Aorta (tissue), 5 donors: ENCODE measurements around the gene HAND2. TPM values are rescaled to one million over a fixed set of nuclear protein-coding genes. Genes with fewer than 3 reads are reported as not detected.

Experiments
- ATAC-seq: fragments of 200-7000 bp; cut with Tn5 transposase; one replicate; pipeline ENCODE4 v1.9.1; 2022; ENCODE audit warnings: moderate library complexity; ENCODE audit not compliant: low FRiP score
- DNase-seq, 2 donors: peaks; one replicate each; pipeline ENCODE4 v3.0.0-alpha.2; 2020
- H3K27ac ChIP-seq, 2 donors: one replicate each; pipeline ENCODE4 v1.5.1; 2013; ENCODE audit warnings: low read length in 2 of 2, mild to moderate bottlenecking in 2 of 2, moderate library complexity in 2 of 2, control low read depth in 1 of 2, inconsistent platforms in 1 of 2, low read depth in 1 of 2
- H3K27me3 ChIP-seq, 2 donors: one replicate each; pipeline ENCODE4 v1.6.1; 2013; ENCODE audit warnings: control low read depth in 1 of 2, low read length in 1 of 2, mild to moderate bottlenecking in 1 of 2, moderate library complexity in 1 of 2; ENCODE audit not compliant: insufficient read depth in 2 of 2, control insufficient read depth in 1 of 2
- H3K36me3 ChIP-seq, 2 donors: one replicate each; pipeline ENCODE4 v1.6.1; 2013; ENCODE audit warnings: control low read depth in 1 of 2, low read length in 1 of 2, mild to moderate bottlenecking in 1 of 2; ENCODE audit not compliant: insufficient read depth in 2 of 2, control insufficient read depth in 1 of 2
- H3K4me1 ChIP-seq, 2 donors: one replicate each; pipeline ENCODE4 v1.6.1; 2013; ENCODE audit warnings: low read length in 2 of 2, control low read depth in 1 of 2, mild to moderate bottlenecking in 1 of 2, moderate library complexity in 1 of 2; ENCODE audit not compliant: insufficient read depth in 2 of 2, control insufficient read depth in 1 of 2
- H3K4me3 ChIP-seq, 2 donors: one replicate each; pipeline ENCODE4 v1.5.1; 2013; ENCODE audit warnings: low read length in 2 of 2, control low read depth in 1 of 2, mild to moderate bottlenecking in 1 of 2
- H3K9me3 ChIP-seq: one replicate; pipeline ENCODE4 v1.6.1; 2013; ENCODE audit warnings: mild to moderate bottlenecking, low read length; ENCODE audit not compliant: control insufficient read depth
- WGBS, 2 donors: extraction: QIAGEN DNeasy Blood & Tissue Kit; methylation state at CpG; one replicate each; pipeline ENCODE4 v1.1.7; 2013; 5-methylcytosine and 5-hydroxymethylcytosine counted together
- intact Hi-C, 2 donors: fragments of 100-400 bp; cut with DNase I; formaldehyde crosslinking; loops; one replicate each; pipeline versions ENCODE4 v1.14.2 to v1.15.0; 2022
- polyA plus RNA-seq, 2 donors: library from polyadenylated mRNA; stranded (reverse); fragments of 200-250 nt; gene quantifications; one replicate each; pipeline ENCODE4 v1.2.3, GENCODE V29; 2013
- total RNA-seq, 2 donors: library from RNA; stranded (reverse); fragmentation: NEBNext Ultra II Directional; extraction: Animal tissue kit (Norgen Biotek cat#: 25700); gene quantifications; one replicate each; pipeline ENCODE4 v1.2.1, GENCODE V29; 2021
- donor health status: healthy with polysubstance abuse.
- donor health status: Bipolar disorder and iron deficiency.
- donor health status: DM: no; HTN: no; CAD: no.
- donor health status: DM: no; HTN: no; CAD: no.
- donor health status: DM: yes; HTN: yes; CAD: no.

HAND2 gene
- total and polyA plus RNA-seq, 4 donors: 5.2 to 36.7 (median 18.3) TPM

DNA sequence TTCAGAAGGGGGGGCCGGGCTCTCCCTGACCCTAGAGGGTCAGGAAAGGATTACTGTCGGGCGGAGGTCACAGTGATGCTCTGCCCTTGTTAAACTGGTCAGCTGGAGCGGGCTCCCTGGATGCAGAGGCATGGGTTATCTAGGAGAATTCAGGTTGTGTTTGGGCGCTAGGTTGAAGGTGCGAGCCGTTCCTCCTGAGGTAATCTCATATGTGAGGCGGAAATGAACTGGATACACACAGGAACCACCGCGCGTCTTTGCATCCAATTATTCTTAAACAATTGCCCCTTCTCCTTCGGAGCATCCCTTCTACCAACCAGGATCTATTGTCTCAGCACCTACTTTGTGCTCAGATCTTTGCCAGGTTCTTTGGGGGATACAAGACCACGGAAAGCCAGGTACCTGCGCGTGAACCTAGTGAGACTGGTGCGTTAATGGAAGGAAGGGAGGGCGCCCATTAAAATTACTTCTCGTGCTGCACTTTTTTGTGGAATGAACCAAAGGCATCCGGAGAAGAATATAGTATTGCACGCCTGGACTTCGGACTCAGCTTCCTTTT, 28.4 kb downstream of the HAND2 start:
- intact Hi-C loops: loop anchor here (10.0 kb wide), 4 partner anchors 243 to 653 kb away; no protein-coding TSS in a partner anchor
- Histone ChIP-seq H3K36me3 (no peaks in the 10 kb centered on the region), H3K4me3 (no peak overlapping the region), H3K4me1 (no peaks in the 10 kb centered on the region), H3K27me3 (no peaks in the 10 kb centered on the region), H3K9me3 (no peaks in the 10 kb centered on the region), H3K27ac (no peak overlapping the region)
- 85 to 87% methylated on average over 21 of the region's 21 CpGs for WGBS, 2 donors
- DNase-seq (no peak), ATAC-seq (no peak)

- Histone ChIP-seq H3K9me3 (no peaks in the 10 kb centered on the region), H3K4me3 (no peak overlapping the region), H3K36me3 (no peaks in the 10 kb centered on the region), H3K27ac (no peak overlapping the region), H3K27me3 (no peaks in the 10 kb centered on the region), H3K4me1 (no peaks in the 10 kb centered on the region)
- intact Hi-C loops: loop anchor here (10.0 kb wide), 4 partner anchors 244 to 654 kb away; no protein-coding TSS in a partner anchor
- DNase-seq (peak in 1 of 2 donors; percentile 76), ATAC-seq (no peak)
- 42 to 48% methylated on average over 48 of the region's 48 CpGs for WGBS, 2 donors
Observed at GRCh38 chr4:173500841-173501591, 29.0 kb downstream of the HAND2 start.

DNA sequence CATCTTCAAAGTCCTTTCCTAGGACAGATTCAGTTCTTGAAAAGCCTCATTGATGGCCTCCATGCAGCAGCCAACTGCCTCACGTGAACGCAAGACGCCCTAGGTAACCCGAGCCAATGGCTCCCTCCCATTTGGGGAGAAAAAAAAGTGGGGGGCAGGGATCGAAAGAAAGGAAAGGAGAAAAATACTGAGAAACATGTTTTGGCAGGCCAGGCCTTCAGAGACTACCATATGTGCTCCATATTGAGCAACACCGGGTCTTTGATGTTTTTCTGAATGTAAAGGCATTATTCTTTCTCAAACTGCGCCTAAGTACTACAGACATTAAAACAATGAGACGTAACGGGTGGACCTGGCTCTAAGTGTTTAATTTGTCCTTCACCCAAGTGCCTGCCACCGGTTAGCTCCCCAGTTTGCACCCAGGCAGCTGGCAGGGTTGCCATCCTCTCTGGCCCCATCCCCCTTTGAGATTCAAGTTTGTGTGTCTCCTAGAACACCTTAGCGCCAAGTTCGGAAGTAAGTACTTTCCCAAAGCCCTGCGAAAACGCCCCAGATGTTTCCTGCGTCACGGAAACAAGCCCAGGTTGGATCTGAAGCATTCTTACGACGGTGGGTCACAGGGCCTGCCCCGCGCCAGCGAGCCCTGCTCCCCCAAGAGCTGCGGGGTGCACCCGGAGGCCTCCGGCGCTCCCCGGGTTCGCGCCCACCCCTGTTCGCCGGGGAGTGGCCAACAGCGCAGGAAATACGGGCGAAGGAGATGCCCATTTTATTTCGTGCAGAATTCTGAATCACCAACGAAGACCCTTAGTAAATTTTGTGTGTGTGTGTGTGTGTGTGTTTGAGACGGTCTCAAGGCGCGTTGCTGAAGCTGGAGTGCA, 30.1 kb downstream of the HAND2 start:
- DNase-seq (no peak), ATAC-seq (no peak)
- H3K9me3 ChIP-seq: no peaks in the 10 kb centered on the region
- H3K4me3 ChIP-seq: no peak overlapping the region
- no peak overlapping the region for H3K27ac ChIP-seq
- WGBS, 2 donors: 59 to 67% methylated on average over 38 of the region's 38 CpGs
- no peaks in the 10 kb centered on the region for H3K36me3 ChIP-seq
- H3K4me1 ChIP-seq: no peaks in the 10 kb centered on the region
- no peaks in the 10 kb centered on the region for H3K27me3 ChIP-seq
- intact Hi-C loops: loop anchor here (5.0 to 10.0 kb wide), 5 partner anchors 183 to 655 kb away; no protein-coding TSS in a partner anchor

DNA sequence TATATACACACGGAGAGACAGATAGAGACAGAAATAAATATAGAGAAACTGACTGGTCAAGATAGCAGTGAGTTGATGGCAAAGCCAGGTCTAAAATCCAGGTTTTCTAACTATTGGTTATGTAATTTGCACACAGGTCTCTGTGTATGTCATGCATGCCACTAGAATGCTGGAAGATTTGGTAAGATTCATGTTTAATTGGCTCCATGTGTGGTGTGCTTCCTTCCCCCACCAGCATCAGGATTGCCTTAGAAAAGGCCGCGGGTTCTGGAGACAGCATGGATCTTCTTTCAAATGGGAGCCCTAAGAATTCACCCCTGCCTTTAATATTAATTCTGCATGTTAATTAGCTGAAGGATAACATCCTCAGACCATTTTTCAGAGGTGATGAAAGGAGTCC, 31.3 kb downstream of the HAND2 start:
- Histone ChIP-seq H3K4me1 (no peaks in the 10 kb centered on the region), H3K4me3 (no peak overlapping the region), H3K36me3 (no peaks in the 10 kb centered on the region), H3K9me3 (no peaks in the 10 kb centered on the region), H3K27ac (no peak overlapping the region), H3K27me3 (no peaks in the 10 kb centered on the region)
- intact Hi-C loops: loop anchor here in 1 of 2 donors (5.0 kb wide), 1 partner anchor 181 kb away; no protein-coding TSS in a partner anchor
- WGBS, 2 donors: 91 to 97% methylated on average over 3 of the region's 3 CpGs
- ATAC-seq: no peak
- no peak for DNase-seq

DNA sequence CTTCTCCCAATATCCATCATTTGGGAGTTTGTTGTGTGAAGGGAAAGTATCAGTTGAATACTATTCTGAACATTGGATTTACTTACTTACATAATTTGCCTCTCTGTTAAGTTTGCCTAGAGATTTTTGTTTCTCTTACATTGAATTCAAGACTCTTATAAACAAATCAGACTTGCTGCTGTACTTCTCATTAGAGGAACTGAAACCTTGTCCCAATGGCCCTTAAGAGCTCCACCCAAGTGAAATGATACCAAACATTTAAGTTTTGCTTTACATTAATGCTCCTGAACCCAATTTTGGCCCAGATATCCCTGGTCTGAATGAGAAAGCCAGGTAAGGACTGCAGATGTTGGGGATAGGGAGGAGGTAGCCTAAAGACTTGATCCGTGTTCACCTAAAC, 32.0 kb downstream of the HAND2 start:
- H3K27ac ChIP-seq: no peak overlapping the region
- WGBS, 2 donors: 88 to 94% methylated on average over 1 of the region's 1 CpG
- H3K27me3 ChIP-seq: no peaks in the 10 kb centered on the region
- H3K4me3 ChIP-seq: no peak overlapping the region
- ATAC-seq (no peak), DNase-seq (no peak)
- no peaks in the 10 kb centered on the region for H3K36me3 ChIP-seq
- H3K4me1 ChIP-seq: no peaks in the 10 kb centered on the region
- intact Hi-C loops: loop anchor here in 1 of 2 donors (5.0 kb wide), 1 partner anchor 181 kb away; no protein-coding TSS in a partner anchor
- no peaks in the 10 kb centered on the region for H3K9me3 ChIP-seq

GRCh38 chr4:173494013-173494970, 35.7 kb downstream of the HAND2 start:
- DNase-seq (peak; percentile 68 to 74), ATAC-seq (peak; percentile 75)
- Histone ChIP-seq H3K27me3 (no peaks in the 10 kb centered on the region), H3K4me1 (peaks cover 0 to 4% of the 10 kb centered on the region in 2 donors), H3K4me3 (peak overlapping the region; percentile 37 to 76), H3K9me3 (no peaks in the 10 kb centered on the region), H3K27ac (no peak overlapping the region), H3K36me3 (no peaks in the 10 kb centered on the region)
- intact Hi-C loops: loop anchor here (1.0 to 5.0 kb wide), 4 partner anchors 74 to 177 kb away; partner anchors contain the start of gene SAP30 (in 1 of the 2)
- 12 to 13% methylated on average over 40 of the region's 40 CpGs for WGBS, 2 donors

- Histone ChIP-seq H3K27me3 (no peaks in the 10 kb centered on the region), H3K36me3 (no peaks in the 10 kb centered on the region), H3K9me3 (no peaks in the 10 kb centered on the region), H3K4me3 (no peak overlapping the region), H3K4me1 (peaks cover 0 to 5% of the 10 kb centered on the region in 2 donors), H3K27ac (no peak overlapping the region)
- intact Hi-C loops: loop anchor here in 1 of 2 donors (5.0 kb wide), 2 partner anchors 121 to 176 kb away; partner anchors contain the start of gene SAP30
- DNase-seq (no peak), ATAC-seq (no peak)
- WGBS, 2 donors: 96% methylated on average over 4 of the region's 4 CpGs
Observed at GRCh38 chr4:173493041-173493440, 37.0 kb downstream of the HAND2 start.
